Non-pigmented ciliary epithelial cell (primary cell): ENCODE data around the gene EAF1.
A peak's percentile ranks its signal among the peaks of the same experiment; 100 is the strongest.
"Not testable (repeated sequence)": the region's sequence is repeated elsewhere in the genome, so short reads cannot be mapped to it uniquely, and the experiment has no call there.

Experiments used
- DNase-seq: peaks from one replicate; pipeline ENCODE4 v3.0.0-alpha.2; 2010; ENCODE audit warnings: low read depth

The EAF1 gene

GRCh38 chr3:15427182-15427880, at the start of gene EAF1, which contains the start of gene METTL6:
Gene EAF1 (plus strand): TSS chr3:15427598. CDS start chr3:15427780, 182 bp downstream.
Gene METTL6 (minus strand): TSS chr3:15427544. CDS start chr3:15426511, 1,033 bp downstream.
- DNase-seq = no peak

- DNase-seq = peak; percentile 69
Measured at GRCh38 chr3:15377961-15378791, 49.2 kb upstream of the EAF1 start.

- no peak for DNase-seq
Measured at GRCh38 chr3:15380980-15381890, 46.2 kb upstream of the EAF1 start.

- no peak for DNase-seq
Measured at GRCh38 chr3:15382405-15382923, 44.9 kb upstream of the EAF1 start.

DNA sequence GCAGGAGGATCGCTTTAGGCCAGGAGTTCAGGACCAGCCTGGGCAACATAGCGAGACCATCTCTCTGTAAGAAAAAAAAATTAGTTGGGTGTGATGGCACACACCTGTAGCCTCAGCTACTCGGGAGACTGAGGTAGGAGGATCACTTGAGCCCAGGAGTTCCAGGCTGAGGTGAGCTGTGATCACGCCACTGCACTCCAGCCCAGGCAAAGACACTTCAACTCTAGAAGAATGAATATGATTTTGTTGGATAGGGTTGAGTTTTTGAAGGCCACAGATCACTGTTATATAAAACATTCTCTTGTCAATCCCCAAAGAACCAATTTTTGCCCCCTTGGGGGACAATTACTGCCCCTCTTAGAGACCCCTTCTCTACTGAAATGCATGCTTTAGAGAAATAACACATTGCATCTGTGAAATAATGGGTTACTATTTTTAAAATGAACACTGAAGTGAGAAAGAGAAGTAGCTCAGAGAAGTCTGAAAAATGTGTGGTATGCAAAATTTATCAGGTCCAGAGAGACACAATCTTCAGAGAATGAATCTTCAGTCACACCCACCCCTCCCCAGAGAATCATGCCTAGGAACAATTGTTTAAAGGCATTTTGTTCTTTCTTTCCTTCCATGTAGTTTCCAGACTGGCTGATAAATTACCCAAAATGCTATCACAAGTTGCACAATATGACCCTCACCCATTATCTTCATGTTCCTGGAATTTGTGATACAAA, 42.7 kb upstream of the EAF1 start:
- DNase-seq = no peak

GRCh38 chr3:15385238-15385695, 42.1 kb upstream of the EAF1 start:
- DNase-seq = not testable (repeated sequence)

GRCh38 chr3:15385901-15386653, 41.3 kb upstream of the EAF1 start:
- no peak for DNase-seq

GRCh38 chr3:15386654-15386955, 40.8 kb upstream of the EAF1 start:
- DNase-seq = not testable (repeated sequence)

GRCh38 chr3:15387171-15387581, 40.2 kb upstream of the EAF1 start:
- DNase-seq = no peak

DNA sequence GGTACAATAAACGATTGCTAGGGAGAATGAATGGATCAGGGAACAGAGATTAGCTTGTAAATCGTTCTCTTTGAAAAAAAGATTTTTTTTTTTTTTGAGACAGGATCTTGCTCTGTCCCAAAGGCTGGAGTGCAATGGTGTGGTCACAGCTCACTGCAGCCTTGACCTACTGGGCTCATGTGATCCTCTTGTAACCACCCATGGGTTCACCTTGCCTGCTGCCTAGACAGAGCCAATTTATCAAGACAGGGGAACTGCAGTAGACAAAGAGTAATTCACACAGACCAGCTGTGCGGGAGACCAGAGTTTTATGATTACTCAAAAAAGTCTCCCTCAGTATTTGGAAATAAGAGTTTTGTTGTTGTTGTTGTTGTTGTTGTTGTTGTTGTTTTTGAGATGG, 39.7 kb upstream of the EAF1 start:
- DNase-seq = no peak

GRCh38 chr3:15388335-15388734, 39.1 kb upstream of the EAF1 start:
- DNase-seq = not testable (repeated sequence)

GRCh38 chr3:15390460-15390859, 36.9 kb upstream of the EAF1 start:
- no peak for DNase-seq

- no peak for DNase-seq
Measured at GRCh38 chr3:15391007-15391406, 36.4 kb upstream of the EAF1 start.

- not testable (repeated sequence) for DNase-seq
Measured at GRCh38 chr3:15393252-15393651, 34.1 kb upstream of the EAF1 start.

GRCh38 chr3:15398731-15399133, 28.7 kb upstream of the EAF1 start:
- DNase-seq = not testable (repeated sequence)

DNA sequence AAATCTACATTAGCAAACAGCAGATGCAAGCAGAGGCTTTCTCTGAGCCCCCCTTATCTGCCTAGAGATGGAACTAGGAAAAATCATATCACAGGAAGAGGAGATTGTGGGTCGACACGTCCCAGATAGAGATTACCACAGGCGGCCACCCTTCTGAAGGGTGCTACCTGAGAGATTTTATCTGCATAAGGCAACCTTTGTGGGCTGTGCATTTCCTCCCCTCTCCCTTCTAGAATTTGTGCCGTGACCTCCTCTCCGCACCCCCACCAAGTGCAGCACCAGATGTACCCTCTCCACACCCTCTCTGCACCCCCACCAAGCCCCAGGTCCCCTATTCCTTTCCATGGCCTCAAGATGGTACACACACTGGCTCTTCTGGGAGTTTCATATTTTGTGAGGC, 27.4 kb upstream of the EAF1 start:
- DNase-seq = no peak

- no peak for DNase-seq
Measured at GRCh38 chr3:15401936-15402335, 25.5 kb upstream of the EAF1 start.

GRCh38 chr3:15403495-15403894, 23.9 kb upstream of the EAF1 start:
- DNase-seq = no peak

DNA sequence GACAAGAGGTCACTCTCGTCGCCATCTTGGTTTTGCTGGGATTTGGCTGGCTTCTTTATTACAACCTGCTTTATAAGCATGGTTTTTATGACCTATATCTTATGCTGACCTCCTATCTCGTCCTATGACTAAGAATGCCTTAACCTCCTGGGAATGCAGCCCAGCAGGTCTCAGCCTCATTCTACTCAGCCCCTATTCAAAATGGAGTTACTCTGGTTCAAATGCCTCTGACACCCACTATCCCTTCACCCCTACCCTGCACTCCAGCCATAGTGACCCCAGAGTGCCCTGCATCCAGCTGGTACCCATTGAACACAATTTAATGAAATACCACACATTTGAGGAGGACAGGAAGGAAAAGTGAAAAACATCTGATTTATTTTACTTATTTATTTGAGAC, 23.4 kb upstream of the EAF1 start:
- no peak for DNase-seq

GRCh38 chr3:15404767-15405166, 22.6 kb upstream of the EAF1 start:
- DNase-seq = no peak
